Hair follicle dermal papilla cell (primary cell): ENCODE results near the gene SERINC5. TPM values are rescaled to one million over a fixed set of nuclear protein-coding genes. Genes with fewer than 3 reads are reported as not detected.

Experiments
- total RNA-seq: library from RNA; depleted of rRNA; stranded (reverse); fragments of >200 nt; gene quantifications from 2 replicates; pipeline ENCODE4 v1.2.3, GENCODE V29; 2012

The SERINC5 gene
- total RNA-seq, result 22.2 and 24.7 TPM in 2 replicates

GRCh38 chr5:80255811-80256712, at the start of gene SERINC5:
SERINC5 (minus strand) TSS chr5:80256048; CDS start chr5:80255922, 126 bp downstream.

Other genes starting within 250 kb of the SERINC5 start
- 3.9 and 5.0 TPM in 2 replicates for gene THBS4, start 220.7 kb downstream of the SERINC5 start, total RNA-seq
- not detected in 2 replicates for gene SPZ1, start 64.0 kb upstream of the SERINC5 start, total RNA-seq
- 28.1 and 37.0 TPM in 2 replicates for gene ZFYVE16, start 152.0 kb upstream of the SERINC5 start, total RNA-seq
- 10.1 and 14.3 TPM in 2 replicates for gene FAM151B, start 232.1 kb upstream of the SERINC5 start, total RNA-seq